DOHH2 (cell line): ENCODE data around the gene MYCBPAP.

Experiments used
- H3F3A ChIP-seq: fragments of 200-600 bp; sonication (generic), shearing (Covaris generic); 2 replicates; pipeline ENCODE4 v1.6.0; 2016; ENCODE audit warnings: antibody characterized with exemption, mild to moderate bottlenecking; ENCODE audit not compliant: control insufficient read depth, insufficient read depth
- H3K27ac ChIP-seq: fragments of 200-600 bp; sonication (generic); 2 replicates; pipeline ENCODE4 v1.5.1; 2014; ENCODE audit warnings: low read depth, mild to moderate bottlenecking, low read length, moderate library complexity
- H3K27me3 ChIP-seq: fragments of 200-600 bp; sonication (generic); 2 replicates; pipeline ENCODE4 v1.6.1; 2014; ENCODE audit warnings: mild to moderate bottlenecking, low read length, mixed read lengths; ENCODE audit not compliant: control insufficient read depth
- H3K36me3 ChIP-seq: fragments of 200-600 bp; sonication (generic); 2 replicates; pipeline ENCODE4 v1.6.1; 2014; ENCODE audit warnings: mild to moderate bottlenecking, low read length, moderate library complexity, mixed read lengths; ENCODE audit not compliant: control insufficient read depth
- H3K4me1 ChIP-seq: fragments of 200-600 bp; sonication (generic); 2 replicates; pipeline ENCODE4 v1.6.1; 2014; ENCODE audit warnings: mild to moderate bottlenecking, low read length, mixed read lengths; ENCODE audit not compliant: control insufficient read depth
- H3K4me2 ChIP-seq: fragments of 200-600 bp; sonication (generic); 2 replicates; pipeline ENCODE4 v1.6.0; 2014; ENCODE audit warnings: mild to moderate bottlenecking, low read length, moderate library complexity
- H3K4me3 ChIP-seq: fragments of 200-600 bp; sonication (generic); 2 replicates; pipeline ENCODE4 v1.5.1; 2014; ENCODE audit warnings: mild to moderate bottlenecking, low read length, mixed read lengths
- H3K79me2 ChIP-seq: fragments of 200-600 bp; sonication (generic); 2 replicates; pipeline ENCODE4 v1.6.1; 2014; ENCODE audit warnings: mild to moderate bottlenecking, low read length, mixed read lengths; ENCODE audit not compliant: control insufficient read depth
- H3K9me2 ChIP-seq: fragments of 200-600 bp; sonication (generic); replicated peaks from 2 replicates; pipeline ENCODE4 v1.6.1; 2014; ENCODE audit warnings: mild to moderate bottlenecking, low read length, mixed read lengths; ENCODE audit not compliant: control insufficient read depth
- H3K9me3 ChIP-seq: fragments of 200-600 bp; sonication (generic); 2 replicates; pipeline ENCODE4 v1.6.1; 2014; ENCODE audit warnings: antibody characterized with exemption, low read length, mixed read lengths; ENCODE audit not compliant: control insufficient read depth, insufficient read depth
- H4K20me1 ChIP-seq: fragments of 200-600 bp; sonication (generic); 2 replicates; pipeline ENCODE4 v1.6.0; 2014; ENCODE audit warnings: low read depth, mild to moderate bottlenecking, antibody characterized with exemption, low read length, moderate library complexity; ENCODE audit not compliant: control insufficient read depth, insufficient read depth
- CTCF ChIP-seq: fragments of 200-600 bp; sonication (generic); IDR thresholded peaks from one replicate; pipeline ENCODE4 v1.5.1; 2014; ENCODE audit warnings: antibody characterized with exemption, mild to moderate bottlenecking, low read depth, low read length; ENCODE audit not compliant: poor library complexity, severe bottlenecking
- EZH2phosphoT487 ChIP-seq: fragments of 200-600 bp; sonication (generic); IDR thresholded peaks from 2 replicates; pipeline ENCODE4 v1.6.1; 2017; ENCODE audit warnings: borderline replicate concordance, mild to moderate bottlenecking, antibody characterized with exemption, low read length, moderate library complexity, mixed read lengths

The MYCBPAP gene

GRCh38 chr17:50551433-50551815 is 43.2 kb downstream of the MYCBPAP start:
- H3K9me2 ChIP-seq, result no peaks in the 10 kb centered on the region
- peaks cover under 1% of the 10 kb centered on the region; the same call in 1 of the 2 replicates for H4K20me1 ChIP-seq
- peaks cover under 1% of the 10 kb centered on the region; the same call in 1 of the 2 replicates for H3K27me3 ChIP-seq
- H3K4me2 ChIP-seq, result no peak overlapping the region
- no peaks in the 10 kb centered on the region for H3K79me2 ChIP-seq
- H3K4me3 ChIP-seq, result no peak overlapping the region
- H3F3A ChIP-seq, result no peaks in the 10 kb centered on the region
- no peaks in the 10 kb centered on the region for H3K36me3 ChIP-seq
- H3K4me1 ChIP-seq, result peaks cover 7% of the 10 kb centered on the region
- TF ChIP-seq CTCF, result no peak
- no peak for TF ChIP-seq EZH2phosphoT487
- no peaks in the 10 kb centered on the region for H3K9me3 ChIP-seq
- no peak overlapping the region for H3K27ac ChIP-seq

DNA sequence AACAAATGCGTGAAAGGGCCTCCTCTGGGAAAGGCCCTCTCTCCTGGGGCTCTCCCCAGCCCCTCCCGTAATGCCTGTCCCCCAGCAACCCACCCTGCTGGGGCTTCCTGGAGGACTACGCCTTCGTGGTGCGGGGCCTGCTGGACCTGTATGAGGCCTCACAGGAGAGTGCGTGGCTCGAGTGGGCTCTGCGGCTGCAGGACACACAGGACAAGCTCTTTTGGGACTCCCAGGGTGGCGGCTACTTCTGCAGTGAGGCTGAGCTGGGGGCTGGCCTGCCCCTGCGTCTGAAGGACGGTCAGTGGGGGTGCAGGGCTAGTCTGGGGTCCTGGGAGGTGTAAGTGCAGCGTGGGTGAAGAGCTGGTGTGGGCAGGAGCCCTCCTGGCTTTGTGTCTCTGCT is 43.6 kb downstream of the MYCBPAP start:
- Histone ChIP-seq H3K79me2 (no peaks in the 10 kb centered on the region), H3K27me3 (no peaks in the 10 kb centered on the region), H3K36me3 (no peaks in the 10 kb centered on the region)

GRCh38 chr17:50554201-50554600 is 46.0 kb downstream of the MYCBPAP start:
- Histone ChIP-seq H3K79me2 (no peaks in the 10 kb centered on the region), H3F3A (no peaks in the 10 kb centered on the region), H3K9me2 (no peaks in the 10 kb centered on the region), H3K4me3 (no peak overlapping the region), H3K9me3 (no peaks in the 10 kb centered on the region), H3K36me3 (no peaks in the 10 kb centered on the region), H3K4me1 (no peaks in the 10 kb centered on the region), H3K27ac (no peak overlapping the region), H4K20me1 (no peaks in the 10 kb centered on the region), H3K4me2 (no peak overlapping the region), H3K27me3 (peaks cover 7% of the 10 kb centered on the region)
- TF ChIP-seq CTCF (no peak), EZH2phosphoT487 (no peak)

More for the DNA sequence above, 43.6 kb downstream of the MYCBPAP start:
- Histone ChIP-seq H3K4me1 (peaks cover 7% of the 10 kb centered on the region), H3K9me3 (no peaks in the 10 kb centered on the region), H3K4me3 (no peak overlapping the region), H3K4me2 (no peak overlapping the region), H3K27ac (no peak overlapping the region), H4K20me1 (no peaks in the 10 kb centered on the region), H3K9me2 (no peaks in the 10 kb centered on the region), H3F3A (no peaks in the 10 kb centered on the region)
- TF ChIP-seq EZH2phosphoT487 (no peak), CTCF (no peak)
